ENCODE data around the gene TMEM184A.

Gene TMEM184A

DNA sequence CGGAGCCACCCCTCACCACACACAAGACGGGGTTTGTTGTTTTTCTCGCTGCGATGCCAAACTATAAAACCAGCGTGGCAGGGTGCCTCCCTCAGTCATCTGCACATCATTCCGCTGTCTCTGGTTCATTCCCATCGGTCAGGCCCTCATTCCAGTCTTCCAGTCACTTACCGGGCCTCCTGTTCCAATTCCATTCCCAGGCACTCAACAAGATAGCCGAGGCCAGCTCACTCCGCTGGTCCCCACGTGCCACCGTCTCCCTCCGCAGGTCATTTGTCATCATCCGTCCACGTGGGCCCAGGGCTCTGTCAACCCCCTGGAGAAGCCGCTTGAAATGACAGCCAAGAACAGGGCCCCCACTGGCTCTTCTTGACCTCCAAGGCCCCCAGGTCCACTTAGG, 6.1 kb upstream of the TMEM184A start:
- TF ChIP-seq, protein P1, sequence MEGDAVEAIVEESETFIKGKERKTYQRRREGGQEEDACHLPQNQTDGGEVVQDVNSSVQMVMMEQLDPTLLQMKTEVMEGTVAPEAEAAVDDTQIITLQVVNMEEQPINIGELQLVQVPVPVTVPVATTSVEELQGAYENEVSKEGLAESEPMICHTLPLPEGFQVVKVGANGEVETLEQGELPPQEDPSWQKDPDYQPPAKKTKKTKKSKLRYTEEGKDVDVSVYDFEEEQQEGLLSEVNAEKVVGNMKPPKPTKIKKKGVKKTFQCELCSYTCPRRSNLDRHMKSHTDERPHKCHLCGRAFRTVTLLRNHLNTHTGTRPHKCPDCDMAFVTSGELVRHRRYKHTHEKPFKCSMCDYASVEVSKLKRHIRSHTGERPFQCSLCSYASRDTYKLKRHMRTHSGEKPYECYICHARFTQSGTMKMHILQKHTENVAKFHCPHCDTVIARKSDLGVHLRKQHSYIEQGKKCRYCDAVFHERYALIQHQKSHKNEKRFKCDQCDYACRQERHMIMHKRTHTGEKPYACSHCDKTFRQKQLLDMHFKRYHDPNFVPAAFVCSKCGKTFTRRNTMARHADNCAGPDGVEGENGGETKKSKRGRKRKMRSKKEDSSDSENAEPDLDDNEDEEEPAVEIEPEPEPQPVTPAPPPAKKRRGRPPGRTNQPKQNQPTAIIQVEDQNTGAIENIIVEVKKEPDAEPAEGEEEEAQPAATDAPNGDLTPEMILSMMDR (IDR thresholded peaks at IDR 0.05; ENCODE audit: low read depth, low read length), result no peak
- no peak overlapping the region for H3K4me3 ChIP-seq (replicated peaks in 1 of 2; ENCODE audit: low read depth in 2 of 2, low read length in 2 of 2)
- DNase-seq (ENCODE audit: low read depth in 2 of 2), result no peak

DNA sequence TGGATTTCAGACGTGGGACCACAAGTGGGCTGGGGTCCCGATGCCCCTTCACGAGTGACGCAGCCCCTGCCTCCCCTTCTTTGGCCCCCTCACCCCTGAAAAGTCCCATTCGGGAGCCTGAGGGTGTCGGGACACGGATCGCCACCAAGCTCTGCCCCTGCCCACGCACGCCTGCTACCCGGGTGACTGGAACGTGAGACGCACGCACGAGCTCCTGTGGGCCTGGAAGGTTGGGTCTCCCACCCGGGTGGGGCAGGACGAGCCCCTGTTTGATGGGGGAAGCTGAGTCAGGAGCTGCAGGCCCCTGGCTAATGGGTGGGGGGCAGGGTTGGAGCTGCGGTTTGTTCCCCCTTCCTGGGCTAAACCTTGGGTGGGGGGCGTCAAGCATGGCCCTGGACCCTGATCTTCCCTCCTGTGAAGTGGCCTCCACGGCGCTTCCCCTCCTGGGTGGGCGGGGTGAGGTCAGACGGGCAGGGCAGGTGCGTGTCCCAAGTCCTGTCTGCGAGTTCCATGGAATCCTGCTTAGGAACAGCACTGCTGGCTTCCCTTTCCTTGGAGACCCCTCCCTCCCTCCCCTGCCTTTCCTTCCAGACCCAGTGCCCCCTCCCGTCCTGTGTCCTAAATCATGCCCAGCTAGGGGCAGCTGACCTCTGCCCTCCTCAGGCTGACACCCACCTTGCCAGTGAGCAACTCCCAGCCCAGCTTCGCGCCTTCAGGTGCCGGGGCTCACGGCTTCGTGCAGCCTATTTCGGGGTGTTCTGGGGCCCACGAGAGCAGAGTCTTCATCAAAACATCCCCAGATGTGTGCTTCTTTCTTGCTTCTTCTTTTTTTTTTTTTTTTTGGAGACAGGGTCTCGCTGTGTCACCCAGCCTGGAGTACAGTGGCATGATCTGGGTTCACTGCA, 5.3 kb upstream of the TMEM184A start:
- no peak for DNase-seq (ENCODE audit: low read depth in 2 of 2)
- TF ChIP-seq, protein P1 (IDR thresholded peaks at IDR 0.05; ENCODE audit: low read depth, low read length), result no peak
- no peak overlapping the region for H3K4me3 ChIP-seq (replicated peaks in 1 of 2; ENCODE audit: low read depth in 2 of 2, low read length in 2 of 2)

DNA sequence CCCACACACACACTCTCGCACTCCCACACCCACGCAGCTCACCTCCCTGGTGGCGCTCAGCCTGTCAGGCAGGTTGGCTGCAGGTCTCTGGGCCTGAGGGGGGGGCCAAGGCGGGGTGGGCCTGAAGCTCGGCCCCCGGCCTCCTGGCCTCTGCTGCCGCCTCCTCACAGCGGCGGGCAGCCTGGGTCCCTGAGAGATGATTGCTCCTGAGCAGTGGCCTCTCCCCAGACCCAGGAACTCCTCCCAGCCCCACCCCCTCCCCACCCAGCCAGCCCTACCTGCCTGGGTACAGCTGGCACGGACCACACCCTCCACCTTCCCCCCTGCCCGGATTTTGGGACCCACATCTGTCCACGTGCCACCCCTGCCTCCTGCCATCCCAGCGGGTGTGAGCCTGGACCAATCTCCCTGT, 4.6 kb upstream of the TMEM184A start:
- no peak overlapping the region for H3K4me3 ChIP-seq (replicated peaks in 1 of 2; ENCODE audit: low read depth in 2 of 2, low read length in 2 of 2)
- DNase-seq (ENCODE audit: low read depth in 2 of 2), result no peak
- TF ChIP-seq, protein P1 (IDR thresholded peaks at IDR 0.05; ENCODE audit: low read depth, low read length), result no peak

DNA sequence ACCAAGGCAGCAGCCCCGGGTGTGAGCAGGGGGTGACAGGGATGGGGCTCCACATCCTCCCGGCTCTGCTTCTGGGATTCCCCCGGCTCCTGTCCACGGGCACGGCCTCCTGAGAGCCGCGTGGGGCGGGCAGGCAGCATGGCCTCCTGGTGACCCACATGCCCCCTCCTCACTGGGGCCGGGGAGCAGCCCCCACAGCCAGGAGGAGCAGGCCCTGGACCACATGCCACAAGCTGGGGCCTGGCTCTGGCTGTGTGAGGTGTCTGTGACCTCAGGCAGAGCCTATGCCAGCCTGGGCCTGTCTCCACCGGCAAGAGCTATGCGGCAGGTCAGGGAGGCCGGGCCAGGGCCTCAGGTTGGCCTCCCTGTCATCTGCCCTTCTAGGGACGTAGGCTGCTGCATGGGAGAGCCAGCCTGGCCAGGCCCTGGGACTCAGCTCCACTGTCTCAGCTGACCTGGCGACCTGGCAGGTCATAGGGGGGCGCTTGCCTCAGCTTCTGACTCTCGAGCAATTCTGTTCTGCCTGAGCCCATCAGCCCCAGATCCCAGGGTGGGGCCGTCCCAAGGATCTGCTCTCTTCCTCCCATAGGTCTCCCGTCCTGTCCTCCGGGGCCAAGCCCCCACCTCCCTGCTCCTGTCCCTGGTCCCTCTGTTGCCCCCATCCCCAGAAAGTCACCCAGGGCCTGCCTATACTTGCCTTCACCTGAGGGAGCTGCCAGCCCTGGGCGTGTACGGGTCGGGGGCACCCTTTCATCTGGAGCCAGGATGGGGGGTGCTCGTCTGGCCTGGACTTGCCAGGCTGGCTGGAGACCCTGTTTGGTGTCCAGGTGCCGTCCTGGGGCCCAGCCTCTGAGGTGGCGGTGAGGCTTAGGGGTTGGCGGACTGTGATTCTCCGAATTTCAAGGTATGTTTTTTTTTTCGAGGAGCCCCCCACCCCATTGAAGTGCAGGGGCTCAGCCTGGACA, 3.9 kb upstream of the TMEM184A start:
- H3K4me3 ChIP-seq (replicated peaks in 1 of 2; ENCODE audit: low read depth in 2 of 2, low read length in 2 of 2), result no peak overlapping the region
- TF ChIP-seq, protein P1 (IDR thresholded peaks at IDR 0.05; ENCODE audit: low read depth, low read length), result no peak
- DNase-seq (ENCODE audit: low read depth in 2 of 2), result no peak

DNA sequence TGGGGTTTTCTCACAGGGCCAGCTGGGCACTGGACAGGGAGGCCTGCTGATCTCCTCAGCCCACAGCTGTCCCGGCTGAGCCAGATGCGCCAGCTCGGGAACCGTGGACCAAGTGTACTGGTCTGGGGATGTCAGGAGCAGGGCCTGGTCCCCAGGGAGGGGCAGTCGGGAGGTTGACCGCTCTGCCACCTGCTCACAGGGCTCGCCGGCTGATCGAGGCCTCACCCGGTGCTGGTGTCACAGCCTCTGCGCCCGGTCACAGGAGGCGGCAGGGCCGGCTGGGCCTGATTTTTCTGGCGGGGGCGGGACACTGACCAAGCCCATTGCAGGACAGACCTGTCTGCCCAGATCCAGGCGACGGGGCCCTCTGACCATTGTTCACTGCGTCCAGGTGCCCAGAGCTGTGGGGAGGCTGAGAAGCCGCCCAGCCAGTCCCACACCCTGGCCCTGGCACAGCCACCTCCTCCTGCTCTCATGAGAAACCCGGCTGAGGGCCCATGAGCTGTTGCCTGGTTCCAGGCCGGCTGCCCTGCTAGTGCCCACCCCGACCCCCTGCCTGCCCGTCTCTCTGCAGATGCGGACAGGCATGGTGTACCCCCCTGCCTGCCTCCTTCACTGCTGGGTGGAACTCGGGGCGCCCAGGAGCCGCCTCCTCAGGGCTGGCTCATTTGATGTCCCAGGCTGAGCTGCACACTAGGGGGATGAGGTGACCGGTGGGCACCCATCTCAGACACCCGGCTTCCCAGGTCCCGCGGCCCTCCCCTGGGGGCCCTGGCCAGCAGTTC, 3.0 kb upstream of the TMEM184A start:
- TF ChIP-seq, protein P1 (IDR thresholded peaks at IDR 0.05; ENCODE audit: low read depth, low read length), result no peak
- H3K4me3 ChIP-seq (replicated peaks in 1 of 2; ENCODE audit: low read depth in 2 of 2, low read length in 2 of 2), result no peak overlapping the region
- no peak for DNase-seq (ENCODE audit: low read depth in 2 of 2)

DNA sequence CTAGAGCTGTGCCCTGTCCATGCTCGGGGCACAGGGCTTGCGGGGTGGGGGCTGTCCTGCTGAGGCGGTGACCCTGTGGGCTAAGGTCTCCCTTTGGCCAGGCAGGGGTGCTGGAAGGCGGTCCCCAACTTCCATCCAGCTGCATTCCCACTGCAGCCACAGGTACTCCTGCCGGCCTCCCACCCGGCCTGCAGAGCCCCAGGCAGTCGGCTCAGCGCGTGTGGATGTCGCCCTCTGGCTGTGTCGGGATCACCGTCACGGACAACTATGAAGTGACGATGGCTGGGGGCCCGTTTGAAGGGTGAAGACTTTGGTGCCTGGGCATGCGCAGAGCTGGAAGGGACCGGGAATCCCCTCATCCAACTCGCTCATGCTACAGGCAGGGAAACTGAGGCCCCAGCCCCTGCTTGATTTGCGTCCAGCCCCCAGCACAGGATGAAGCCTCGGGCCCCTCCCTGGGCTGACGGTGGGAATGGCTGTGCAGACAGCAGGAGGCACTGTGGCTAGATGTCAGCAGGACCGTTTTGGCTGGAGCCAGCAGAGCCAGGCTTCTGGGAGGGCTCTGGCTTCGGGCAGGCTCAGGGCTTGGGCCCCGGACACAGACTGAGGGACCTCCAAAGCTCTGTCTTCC, 2.3 kb upstream of the TMEM184A start:
- H3K4me3 ChIP-seq (replicated peaks in 1 of 2; ENCODE audit: low read depth in 2 of 2, low read length in 2 of 2), result no peak overlapping the region
- TF ChIP-seq, protein P1 (IDR thresholded peaks at IDR 0.05; ENCODE audit: low read depth, low read length), result peak; percentile 18
- DNase-seq (ENCODE audit: low read depth in 2 of 2), result peak in 1 of 2 donors; percentile 36

All from cardiac fibroblast (primary cell).